Measurements from ENCODE around the gene PSMB3.

Gene PSMB3

DNA sequence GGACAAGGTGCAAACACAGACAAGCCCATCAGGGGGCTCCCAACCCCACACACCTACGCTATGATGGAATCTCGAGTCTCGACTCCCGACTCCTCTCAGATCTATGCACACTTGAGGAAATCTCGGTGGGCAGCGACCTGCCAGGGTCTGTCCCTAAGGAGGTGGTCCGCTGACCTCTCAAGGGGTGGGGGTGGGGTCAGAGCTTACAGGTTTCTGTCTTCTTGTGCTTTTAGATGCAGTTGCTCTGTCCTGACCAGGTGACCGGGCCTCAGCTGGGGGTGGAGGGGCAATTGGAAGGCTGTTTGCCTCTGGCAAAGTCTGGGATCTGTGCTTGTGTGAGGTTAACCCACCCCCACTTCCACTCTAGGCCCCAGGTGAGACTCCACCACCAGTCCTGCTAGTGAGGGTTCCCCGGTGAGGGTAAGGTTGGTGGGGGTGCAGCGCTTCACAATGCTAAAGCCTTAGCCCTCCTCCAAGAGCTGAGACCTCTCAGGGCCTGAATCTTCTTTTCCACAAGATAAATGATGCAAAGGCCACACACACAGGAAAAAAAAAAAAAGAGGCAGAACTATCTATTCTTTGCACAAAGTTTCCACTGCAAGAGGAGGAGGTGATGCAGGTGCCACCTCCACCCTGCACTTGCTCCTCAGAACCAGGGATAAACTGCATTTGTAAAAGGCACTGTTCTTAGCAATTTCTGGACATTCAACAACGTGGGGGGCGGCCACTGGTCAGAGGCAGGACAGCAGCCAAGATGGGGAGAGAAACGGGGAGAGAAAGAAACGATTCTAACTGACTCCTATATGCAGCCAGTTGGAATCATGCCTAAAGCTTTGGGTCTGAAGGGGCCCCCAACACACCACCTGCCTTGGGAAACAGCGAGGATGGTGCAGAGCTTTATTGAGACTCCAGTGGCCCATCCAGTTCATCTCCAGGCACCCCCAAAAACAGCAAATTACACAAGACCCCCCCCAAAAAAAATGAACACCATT lies 18.3 kb upstream of the PSMB3 start:
- DNase-seq (ENCODE audit: low read depth): no peak

DNA sequence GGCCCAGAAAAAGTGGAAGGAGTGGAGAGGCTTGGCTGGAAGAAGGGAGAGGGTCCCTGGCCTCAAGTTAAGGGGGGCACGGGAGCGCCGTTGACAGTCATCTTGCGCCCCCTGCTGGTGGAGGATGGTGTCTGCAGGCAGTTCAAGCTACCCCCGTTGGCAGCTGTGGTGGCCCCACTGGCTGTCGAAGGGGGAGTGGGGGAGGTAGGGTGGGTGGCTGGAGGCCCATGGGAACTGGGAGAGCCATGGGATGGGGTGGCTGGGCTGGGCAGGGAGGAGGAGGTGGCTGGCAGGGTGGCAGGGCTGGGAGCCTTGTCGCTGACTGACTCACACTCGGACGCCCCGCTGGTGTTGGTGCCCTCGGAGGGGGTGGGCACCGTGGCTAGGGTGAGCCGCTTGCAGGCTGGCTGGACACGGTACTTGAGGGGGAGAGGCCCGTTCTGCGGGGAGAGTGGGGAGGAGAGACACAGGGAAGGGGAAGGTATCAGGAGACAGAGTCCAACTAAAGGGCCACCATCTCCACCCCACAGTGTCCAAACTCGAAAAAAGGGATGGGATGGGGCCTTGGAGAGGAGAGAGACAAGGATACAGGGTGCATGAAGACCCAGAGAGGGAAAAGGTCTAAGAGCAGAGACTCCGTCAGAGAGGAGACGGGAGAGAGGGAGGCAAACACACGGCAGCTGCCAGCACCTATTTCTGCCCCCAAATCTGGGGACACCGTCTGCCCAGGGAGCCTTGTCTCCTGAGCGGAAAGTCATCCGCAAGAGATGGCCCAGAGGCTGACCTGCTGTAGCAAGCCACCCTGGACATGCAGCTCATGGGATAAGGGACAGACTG lies 17.2 kb upstream of the PSMB3 start:
- peak; percentile 56 for DNase-seq (ENCODE audit: low read depth)

DNA sequence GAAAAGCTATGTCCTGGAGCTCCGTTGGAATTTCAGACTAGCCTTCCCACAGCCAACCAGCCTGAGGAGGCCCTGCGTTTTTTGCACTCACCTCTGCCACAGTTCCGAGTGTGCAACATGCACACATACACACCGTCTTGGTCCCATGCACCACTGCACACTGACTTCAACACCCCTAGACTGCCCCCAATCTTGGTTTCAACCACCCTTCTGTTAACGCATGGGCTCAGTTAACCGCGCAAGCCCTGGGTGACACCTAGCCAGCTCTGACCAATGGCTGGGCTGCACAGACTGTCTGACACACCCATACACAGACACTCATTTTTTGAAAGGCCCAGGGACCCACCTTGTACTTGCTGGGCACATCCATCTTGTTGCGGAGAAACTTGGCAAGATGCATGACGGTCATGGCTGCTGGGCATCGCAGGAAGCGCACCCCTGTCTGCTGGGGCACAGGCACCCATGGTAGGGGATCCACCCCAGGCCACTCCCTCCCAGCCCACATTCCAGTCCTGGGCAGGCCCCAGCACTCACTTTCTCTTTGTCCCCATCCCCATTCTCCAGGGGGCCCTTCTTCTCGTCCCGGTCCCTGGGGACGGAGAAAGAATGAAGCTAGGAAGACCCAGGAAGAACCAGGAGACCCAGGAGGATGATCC lies 14.4 kb upstream of the PSMB3 start:
- DNase-seq (ENCODE audit: low read depth): no peak

DNA sequence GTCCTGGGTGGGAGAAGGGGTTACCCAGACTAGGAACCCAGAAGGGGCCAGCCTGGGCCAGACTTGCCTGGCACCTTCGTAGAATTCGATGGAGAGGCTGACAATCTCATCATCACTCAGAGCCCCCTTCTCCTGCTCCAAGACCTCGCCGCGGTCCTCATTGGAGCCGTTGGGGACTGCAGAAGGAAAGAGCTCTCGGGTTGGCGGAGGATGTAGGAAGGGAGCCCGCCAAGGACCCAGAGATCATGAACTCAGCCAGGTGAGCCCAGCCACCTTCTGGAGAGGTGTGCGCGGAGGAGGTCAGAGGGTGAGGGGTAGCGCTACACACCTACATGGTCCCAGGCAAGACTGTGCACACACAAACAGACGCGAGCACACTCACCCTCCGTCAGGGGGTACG lies 13.9 kb upstream of the PSMB3 start:
- no peak for DNase-seq (ENCODE audit: low read depth)

DNA sequence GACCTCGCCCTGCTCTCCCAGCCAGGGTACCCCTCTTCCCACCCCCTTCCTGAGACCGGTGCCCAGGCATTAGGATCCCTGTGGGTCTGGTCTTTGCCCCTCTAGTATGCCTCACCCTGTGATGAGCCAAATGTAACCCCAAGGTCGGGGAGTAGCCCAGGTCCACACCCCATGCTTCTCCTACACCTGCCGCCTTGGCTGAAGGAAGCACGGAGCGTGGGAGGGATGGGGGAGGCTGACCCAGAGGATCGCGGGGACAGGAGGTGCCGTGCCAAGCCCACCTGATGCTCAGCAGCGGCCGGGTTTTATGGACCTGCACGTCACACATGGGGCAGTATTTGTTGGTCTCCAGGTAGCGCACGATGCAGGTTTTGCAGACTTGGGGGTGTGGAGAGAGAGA lies 13.2 kb upstream of the PSMB3 start:
- DNase-seq (ENCODE audit: low read depth): no peak

DNA sequence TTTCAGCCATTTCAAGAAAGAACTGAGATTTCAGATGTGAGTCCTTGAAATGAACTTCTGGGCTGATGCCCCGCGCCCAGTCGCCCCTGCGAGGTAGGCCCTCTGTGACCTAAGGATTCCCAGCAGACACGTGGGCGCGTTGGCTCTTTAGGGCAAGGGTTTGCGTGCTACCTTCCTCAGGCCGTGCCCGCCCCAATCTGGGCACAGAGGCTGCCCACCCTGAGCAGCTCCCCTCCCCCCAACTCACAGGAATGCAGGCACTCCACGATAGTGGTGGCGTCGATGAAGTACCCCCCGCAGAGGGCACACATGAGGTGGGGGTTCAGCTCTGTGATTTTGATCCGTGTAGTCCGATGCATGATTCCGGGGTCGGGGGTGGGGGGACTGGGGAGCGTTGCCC lies 12.5 kb upstream of the PSMB3 start:
- no peak for DNase-seq (ENCODE audit: low read depth)

DNA sequence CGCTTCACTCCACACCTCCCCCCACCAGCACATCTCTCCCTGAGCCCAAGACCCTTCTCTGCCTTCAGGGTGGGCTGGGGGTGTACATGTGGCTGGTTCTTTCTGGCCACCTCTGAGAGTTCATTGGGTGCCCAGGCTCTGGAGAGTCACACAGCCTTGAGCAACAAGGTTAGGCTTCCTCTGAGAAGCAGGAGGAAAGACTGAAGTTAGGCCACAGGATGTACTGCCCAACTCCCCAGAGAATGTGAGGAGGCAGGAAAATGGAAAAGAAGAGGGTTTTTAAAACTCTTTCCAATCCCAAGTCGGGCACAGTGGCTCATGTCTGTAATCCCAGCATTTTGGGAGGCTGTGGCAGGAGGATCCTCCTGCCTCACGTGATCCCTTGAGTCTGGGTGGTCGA lies 11.7 kb upstream of the PSMB3 start:
- no peak for DNase-seq (ENCODE audit: low read depth)

DNA sequence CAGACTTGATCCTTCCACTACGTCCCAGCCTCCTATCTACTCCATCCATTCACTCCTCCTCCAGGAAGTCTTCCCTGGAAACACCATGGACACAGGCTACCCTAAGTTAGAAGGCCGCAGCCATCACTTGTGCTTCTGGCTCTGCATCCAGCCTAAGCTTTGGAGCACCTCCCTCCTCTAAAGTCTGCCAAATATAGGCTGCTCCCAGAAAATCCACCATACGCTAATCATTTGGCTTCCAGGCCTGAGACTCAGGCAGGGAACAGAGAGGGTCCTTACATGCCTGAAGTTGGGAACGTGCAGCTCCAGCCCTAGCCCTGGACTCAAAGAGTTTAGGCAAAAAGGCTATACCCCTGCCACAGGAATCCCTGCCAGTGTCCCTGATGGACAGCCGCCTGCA lies 11.1 kb upstream of the PSMB3 start:
- no peak for DNase-seq (ENCODE audit: low read depth)

DNA sequence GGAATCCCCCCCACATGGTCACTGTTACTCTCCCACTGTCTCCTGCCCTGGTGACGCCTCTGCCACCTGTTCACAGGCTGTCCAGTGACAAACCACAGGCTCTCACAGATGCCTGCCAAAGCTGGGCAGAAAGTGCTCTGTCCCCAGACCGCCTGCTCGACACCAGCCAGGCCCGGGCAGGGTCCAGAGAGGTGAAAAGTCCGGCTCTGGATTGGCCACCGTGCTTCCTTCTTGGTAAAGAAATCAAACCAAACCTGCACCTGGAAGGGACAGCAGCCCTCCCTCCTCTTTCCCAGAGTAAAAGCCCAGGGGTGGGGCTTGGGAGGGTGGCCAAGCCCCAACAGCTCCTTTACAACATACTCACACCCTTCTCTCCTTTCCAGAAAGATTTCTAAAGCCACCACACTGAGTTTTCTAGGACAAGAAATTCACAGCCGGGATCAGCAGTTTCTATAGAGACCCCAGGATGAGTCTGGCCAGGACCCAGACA lies 10.6 kb upstream of the PSMB3 start:
- no peak for DNase-seq (ENCODE audit: low read depth)

DNA sequence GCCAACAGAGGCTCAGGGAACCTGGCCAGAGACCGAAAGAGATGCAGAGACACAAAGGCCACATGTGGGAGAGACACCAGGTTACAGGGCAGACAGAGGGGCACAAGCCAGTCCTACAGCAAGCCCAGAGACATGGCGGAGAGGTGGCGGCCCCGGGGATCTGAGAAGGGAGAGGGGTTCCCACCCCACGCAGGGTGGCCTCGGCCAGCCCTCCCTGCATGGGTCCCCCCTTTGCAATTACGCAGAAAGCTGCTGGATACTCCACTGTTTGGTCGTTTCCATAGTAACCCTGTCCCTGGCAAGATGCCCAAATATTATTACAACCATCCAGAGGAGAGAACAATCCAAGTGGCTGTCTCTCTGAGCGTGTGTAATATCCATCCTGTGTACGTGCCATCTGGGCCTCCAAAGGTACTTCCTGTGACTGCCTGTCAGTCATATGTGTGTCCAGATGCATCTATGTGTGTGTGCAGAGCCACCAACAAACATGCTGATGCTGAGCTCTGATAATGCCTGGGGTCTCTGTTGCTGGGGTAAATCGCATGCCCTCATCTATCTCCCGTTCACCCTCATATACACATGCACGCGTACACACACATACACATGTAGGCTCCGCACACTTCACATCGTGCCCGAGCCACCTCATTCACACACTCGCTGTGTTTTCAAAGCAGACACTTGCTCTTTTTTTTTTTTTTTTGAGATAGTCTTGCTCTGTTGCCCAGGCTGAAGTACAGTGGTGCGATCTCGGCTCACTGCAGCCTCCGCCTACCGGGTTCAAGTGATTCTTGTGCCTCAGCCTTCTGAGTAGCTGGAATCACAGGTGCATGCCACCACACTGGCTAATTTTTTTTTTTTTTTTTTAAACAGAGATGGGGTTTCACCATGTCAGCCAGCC lies 9.9 kb upstream of the PSMB3 start:
- no peak for DNase-seq (ENCODE audit: low read depth)

DNA sequence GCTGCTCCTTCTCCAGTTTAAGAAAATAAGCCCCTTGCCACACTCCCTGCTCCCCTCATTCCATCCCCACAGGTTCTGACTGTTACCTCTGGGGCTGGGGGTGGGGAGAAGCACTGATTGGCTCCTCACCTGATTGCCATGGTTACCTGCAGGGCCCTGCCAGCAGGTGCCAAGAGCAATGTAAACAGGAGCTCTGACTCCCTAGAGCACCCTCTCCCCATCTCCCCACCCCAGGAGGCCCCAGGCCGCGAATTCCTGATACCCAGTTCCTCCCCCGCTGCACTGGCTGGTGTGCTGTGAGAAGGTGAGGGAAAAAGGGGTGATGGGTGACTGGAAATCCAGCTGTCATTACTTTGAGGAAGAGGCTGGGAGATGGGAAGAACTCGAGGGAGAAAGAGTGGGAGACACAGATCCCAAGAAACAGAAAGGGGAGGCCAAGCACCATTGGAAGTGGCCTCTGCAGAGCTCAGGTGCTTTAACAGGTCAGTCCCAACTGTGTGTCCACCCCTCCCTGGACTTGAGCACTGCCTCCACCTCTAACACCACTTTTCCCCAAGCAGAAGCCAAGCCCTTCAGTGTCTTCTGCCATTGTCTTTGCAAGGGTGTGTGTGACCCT lies 8.9 kb upstream of the PSMB3 start:
- DNase-seq (ENCODE audit: low read depth): no peak

DNA sequence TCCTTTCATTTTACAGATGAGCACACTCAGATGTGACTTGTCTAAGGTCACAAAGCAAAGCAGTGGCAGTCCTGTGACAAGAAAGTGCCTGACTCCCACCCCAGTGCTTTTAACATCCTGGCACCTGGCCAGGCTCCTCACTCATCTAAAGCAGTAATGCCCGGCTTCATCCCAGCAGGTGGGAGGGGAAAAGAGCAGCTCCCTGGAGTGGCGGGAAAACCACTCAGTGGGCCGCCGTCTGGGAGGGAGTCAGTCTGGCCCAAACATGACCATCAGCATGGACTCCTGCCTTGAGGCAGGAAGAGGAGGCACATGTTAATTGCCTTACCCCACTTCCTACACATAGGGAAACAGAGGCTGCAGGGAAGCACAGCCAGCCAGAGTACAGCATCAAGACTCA lies 7.0 kb upstream of the PSMB3 start:
- DNase-seq (ENCODE audit: low read depth): no peak

DNA sequence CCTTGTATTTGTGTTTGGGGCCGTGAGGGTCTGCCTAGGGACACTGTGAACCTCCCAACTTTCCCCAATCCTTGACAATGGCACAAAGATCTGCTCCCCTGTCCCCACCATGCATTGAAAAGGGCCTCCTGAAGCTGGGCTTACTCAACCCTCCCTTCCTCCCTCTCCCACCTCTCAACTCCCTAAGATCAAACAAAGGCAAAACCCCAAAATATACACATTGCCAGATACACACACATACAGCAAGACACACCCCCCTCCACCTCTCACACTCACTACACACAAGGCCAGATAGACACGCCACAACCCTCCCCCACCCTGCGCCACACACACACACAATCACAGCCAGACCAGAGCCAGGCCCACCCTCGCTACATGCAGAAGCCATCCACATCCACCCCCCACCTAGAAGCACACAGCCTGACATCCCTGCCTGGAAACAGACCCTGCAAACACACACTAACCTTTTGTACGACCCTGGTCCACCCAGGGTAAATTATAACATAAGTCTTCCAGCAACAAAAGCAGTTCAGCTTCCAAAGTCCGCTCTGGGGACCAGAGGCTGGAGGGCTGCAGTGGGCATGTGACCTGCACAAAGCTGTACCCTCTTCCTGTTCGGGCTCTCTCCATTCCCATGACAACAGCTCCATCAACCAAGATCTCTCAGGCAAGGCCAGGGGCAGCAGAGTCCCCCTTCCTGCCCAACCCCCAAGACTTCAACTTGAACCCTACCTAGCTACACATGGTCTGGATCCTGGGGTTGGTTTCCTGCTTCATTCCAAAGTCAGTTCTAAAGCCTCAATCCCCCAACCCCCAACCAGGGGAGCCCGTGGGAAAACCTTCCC lies 6.3 kb upstream of the PSMB3 start:
- DNase-seq (ENCODE audit: low read depth): no peak

DNA sequence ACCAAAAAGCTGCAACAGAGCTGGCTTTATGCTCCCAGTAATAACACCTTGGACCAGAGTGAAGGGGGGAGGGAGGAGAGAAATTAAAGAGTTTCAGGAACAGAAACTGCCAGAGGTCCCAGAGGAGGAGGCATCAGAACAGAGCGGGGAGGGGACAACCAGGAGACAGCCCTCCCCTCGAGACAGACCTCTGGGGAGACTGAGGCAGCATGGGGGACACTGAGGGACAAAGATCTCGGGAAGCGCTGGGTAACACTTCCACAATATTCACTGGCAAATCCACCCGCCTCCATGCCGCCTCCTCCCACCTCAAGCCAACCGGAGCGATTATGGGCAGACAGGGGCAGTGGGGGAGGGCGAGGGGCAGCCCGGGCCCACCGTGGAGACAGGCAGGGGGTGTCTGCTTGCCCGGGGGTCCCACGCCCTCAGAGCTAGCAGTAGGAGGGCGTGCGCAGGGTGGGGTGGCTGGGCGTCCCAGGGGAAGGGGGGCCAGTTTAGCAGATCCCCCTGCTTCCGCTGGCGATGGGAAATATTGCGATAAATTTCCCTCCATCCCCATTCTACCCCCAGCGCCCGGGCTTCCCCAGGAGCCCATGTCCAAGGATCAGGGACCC lies 5.6 kb upstream of the PSMB3 start:
- no peak for DNase-seq (ENCODE audit: low read depth)

DNA sequence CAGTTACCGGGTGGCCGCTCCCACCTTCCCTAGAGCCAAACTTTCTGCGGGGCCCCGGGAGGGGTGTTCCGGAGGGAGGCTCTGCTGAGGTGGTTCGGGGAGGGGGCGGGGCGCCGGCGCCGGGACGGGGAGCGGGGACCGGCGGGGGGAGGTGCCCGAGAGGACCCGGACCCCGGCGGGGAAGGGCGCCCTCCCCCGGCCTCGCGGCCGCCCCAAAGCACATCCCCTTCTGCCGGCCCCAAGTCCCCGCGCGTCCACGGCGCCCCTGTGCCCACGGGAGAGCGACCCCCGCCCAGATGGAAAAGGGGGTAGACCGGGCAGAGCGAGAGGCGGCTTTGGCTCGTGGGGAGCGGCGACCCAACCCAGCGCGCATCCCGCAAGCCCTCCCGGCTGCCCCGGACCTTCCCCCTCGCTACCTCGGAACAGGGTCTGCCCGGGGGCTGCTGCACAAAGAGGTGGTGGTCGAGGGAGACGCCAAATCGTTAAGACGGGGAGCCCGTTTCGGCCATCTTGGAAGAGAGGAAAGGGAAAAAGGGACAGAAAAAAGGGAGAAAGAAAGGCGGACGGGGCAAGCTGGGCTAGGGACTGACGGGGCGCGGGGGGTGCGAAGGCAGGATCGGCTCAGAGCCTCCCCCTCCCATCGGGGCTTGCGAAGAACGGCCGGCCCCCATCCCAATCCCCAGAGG lies 4.9 kb upstream of the PSMB3 start:
- no peak for DNase-seq (ENCODE audit: low read depth)

DNA sequence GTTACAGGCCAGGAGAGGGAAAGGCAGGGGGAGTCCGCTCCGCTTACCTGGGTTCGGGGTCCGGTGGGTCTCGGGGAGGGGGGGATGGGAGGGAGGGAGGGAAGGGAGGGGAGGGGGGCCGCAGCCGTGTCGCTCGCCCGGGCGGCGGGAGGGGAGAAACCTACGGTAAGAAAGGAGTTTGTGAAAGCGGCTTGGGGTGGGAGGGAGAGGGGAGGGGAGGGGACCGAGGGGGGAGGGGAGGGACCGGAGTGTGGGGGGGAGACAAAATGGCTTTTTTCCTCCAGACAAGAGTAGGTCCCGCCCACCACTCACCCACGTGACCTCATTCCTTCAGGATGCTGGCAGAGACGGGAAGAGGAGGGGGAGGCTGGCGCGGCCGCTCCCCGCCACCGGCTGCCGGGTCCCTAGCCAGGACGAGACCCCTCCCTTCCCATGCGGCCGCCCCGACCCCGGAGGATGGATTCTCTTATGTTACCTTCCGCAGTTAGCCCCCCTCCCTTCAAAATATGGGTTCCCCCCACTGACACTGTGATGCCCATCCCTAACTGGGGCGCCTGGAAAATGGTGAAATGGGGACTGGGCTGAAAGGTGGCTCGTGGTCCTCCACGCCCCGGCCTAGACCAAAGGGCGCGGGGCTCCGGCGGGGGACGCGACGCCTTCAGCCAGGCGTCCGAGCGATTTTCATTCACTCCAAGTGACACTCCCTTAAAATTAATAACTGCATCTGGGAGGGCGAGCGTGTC lies 4.2 kb upstream of the PSMB3 start, which contains the start of gene PCGF2:
TSS of gene PCGF2 (minus strand) at position 188 of the 743 bp plus-strand sequence. CDS start 7,934 bp downstream, outside the sequence.
- no peak for DNase-seq (ENCODE audit: low read depth)

DNA sequence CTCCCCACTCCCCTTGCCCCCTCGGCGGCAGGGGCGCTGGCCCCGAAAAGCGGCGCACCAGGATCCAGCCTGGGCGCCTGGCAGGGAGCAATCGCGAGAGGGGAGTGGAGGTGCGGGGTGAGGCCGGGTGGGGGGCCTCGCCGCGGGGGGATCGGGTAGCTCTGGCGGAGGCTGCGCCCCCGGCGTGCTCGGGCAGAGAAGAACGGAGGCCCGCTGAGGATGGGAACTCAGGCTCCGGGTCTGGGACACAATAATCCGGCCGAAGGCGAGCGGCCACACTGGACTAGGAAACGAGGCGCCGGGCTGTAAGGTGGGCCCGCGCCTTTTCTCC lies 3.7 kb upstream of the PSMB3 start:
- DNase-seq (ENCODE audit: low read depth): no peak
